ENCODE data around the gene RPS16. TPM values are rescaled to one million over a fixed set of nuclear protein-coding genes. Genes with fewer than 3 reads are reported as not detected.

Gene RPS16
- total and polyA plus RNA-seq, 2 of the 8 experiments (the other 6 are each of a cell fraction or from before 2014, with no cell fraction given): 2,433 to 7,810 TPM

DNA sequence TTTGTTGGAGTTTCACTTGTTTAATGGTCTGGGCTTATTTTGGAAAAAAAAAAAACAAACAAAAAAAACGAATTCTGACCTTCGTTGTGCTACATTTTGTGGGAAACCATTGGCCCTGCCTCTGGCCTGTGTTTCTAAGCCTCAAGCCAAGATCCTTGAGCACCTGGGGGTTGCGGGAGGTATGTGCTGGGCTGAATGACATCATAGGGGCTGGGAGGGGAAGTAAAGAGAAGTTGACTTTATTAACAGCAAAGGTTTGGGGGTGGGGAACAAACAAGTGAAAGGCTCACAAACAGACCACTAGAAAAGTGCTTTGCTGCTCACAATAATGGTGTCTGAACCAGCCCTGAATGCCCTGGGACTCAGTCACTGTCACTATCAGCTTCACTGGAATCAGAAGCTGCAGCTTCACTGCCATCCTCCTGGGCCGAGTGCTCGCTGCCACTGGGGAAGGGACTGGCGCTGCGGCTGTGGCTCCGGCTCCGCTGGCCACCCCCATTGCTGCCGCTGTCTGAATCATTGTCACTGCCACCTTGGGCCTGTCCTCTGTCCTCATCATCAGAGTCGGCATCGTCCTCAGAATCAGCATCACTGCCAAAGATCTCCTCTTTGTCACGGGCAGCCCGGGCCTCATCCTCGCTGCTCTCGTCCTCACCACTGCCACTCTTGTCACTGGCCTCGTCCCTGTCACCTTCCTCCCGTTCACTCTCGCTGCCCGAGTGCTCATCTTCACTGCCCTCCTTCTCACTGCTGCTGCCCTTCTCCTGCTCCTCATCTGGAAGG, 49.9 kb downstream of the RPS16 start:
- no peak overlapping the region for H3K18ac ChIP-seq (ENCODE audit: extremely low read depth, low read length)
- no peak overlapping the region; the same call in 1 of the 2 replicates for H2BK5ac ChIP-seq (ENCODE audit: low read depth, low read length)
- peaks cover 0 to 9% of the 10 kb centered on the region in 2 experiments for H4K20me1 ChIP-seq (replicated peaks in 1 of 2; ENCODE audit: control insufficient read depth in 1 of 2, insufficient read depth in 2 of 2, low read length in 2 of 2)
- no peaks in the 10 kb centered on the region for H3K27me3 ChIP-seq (replicated peaks in 1 of 4; ENCODE audit: control insufficient read depth in 3 of 4, extremely low read depth in 1 of 4, insufficient read depth in 3 of 4, low read length in 3 of 4)
- POLR2A ChIA-PET (ENCODE audit: partially characterized antibody): interaction anchor here (0.7 to 3.9 kb wide), 13 partner anchors 10 to 75 kb away, joined by 3 to 12 read pairs (median 4); no protein-coding TSS in a partner anchor
- DNase-seq (ENCODE audit: low read depth in 1 of 2, low spot score in 2 of 2) (no peak), FAIRE-seq (no peak)
- 92% methylated on average over 19 of the region's 20 CpGs; no CpG with 5 or more reads in 1 of the 2 experiments for WGBS, 2 experiments (ENCODE audit: extremely low coverage in 1 of 2, insufficient coverage in 1 of 2, insufficient read length in 1 of 2, insufficient replicate concordance in 2 of 2, low coverage in 1 of 2, low lambda C conversion rate in 2 of 2, missing lambda C conversion rate in 1 of 2)
- no peak overlapping the region for H2AFZ ChIP-seq (ENCODE audit: low read length)
- CTCF ChIA-PET (ENCODE audit: partially characterized antibody): interaction anchor here (0.7 to 1.2 kb wide), 2 partner anchors 9 to 15 kb away, joined by 3 read pairs; no protein-coding TSS in a partner anchor
- H3K23ac ChIP-seq (ENCODE audit: insufficient read length): no peak overlapping the region
- H2AK5ac ChIP-seq (ENCODE audit: low read depth, low read length): no peak overlapping the region
- no peak overlapping the region for H2BK12ac ChIP-seq (ENCODE audit: low read depth, low read length)
- TF ChIP-seq BACH1 (IDR thresholded peaks at IDR 0.05; ENCODE audit: low read length) (no peak), ZNF274 (IDR thresholded peaks at IDR 0.05; ENCODE audit: borderline replicate concordance, extremely low read depth, low read length) (no peak)
- no peak overlapping the region for H3K4me3 ChIP-seq (ENCODE audit: extremely low read depth in 1 of 4, insufficient read depth in 2 of 4, low read depth in 3 of 4, low read length in 4 of 4)
- no peak overlapping the region for H3K9ac ChIP-seq (replicated peaks in 1 of 4; ENCODE audit: extremely low read depth in 1 of 4, low read depth in 3 of 4, low read length in 3 of 4)
- H3K27ac ChIP-seq (ENCODE audit: low read depth, low read length): no peak overlapping the region
- H3K9me3 ChIP-seq (ENCODE audit: insufficient read depth in 2 of 2, low read depth in 1 of 2, low read length in 1 of 2): no peaks in the 10 kb centered on the region
- peaks cover 15 to 66% (median 35%) of the 10 kb centered on the region in 4 experiments; a peak in 7 of 8 replicates for H3K36me3 ChIP-seq (ENCODE audit: control insufficient read depth in 2 of 4, insufficient read depth in 4 of 4, low read length in 3 of 4)
- no peak overlapping the region for H4K5ac ChIP-seq (ENCODE audit: insufficient read length, low read depth, low read length)
- peaks cover 0 to 5% of the 10 kb centered on the region in 2 experiments; a peak in 1 of 4 replicates for H3K79me2 ChIP-seq (ENCODE audit: control insufficient read depth in 1 of 2, insufficient read depth in 2 of 2, low read length in 2 of 2)
- peaks cover 5% of the 10 kb centered on the region for H3K79me1 ChIP-seq (ENCODE audit: low read depth, low read length)
- H3K14ac ChIP-seq (ENCODE audit: insufficient read length): no peak overlapping the region
- H4K91ac ChIP-seq (replicated peaks; ENCODE audit: insufficient read length, low read length): no peak overlapping the region
- H2BK20ac ChIP-seq (ENCODE audit: low read length): no peak overlapping the region
- H3K4me2 ChIP-seq (ENCODE audit: insufficient read depth in 1 of 2, low read depth in 2 of 2, low read length in 2 of 2): no peak overlapping the region
- no peak overlapping the region for H4K8ac ChIP-seq (ENCODE audit: extremely low read depth, insufficient read depth, low read length)
- H2BK120ac ChIP-seq (replicated peaks; ENCODE audit: low read depth, low read length): no peak overlapping the region
- H3K56ac ChIP-seq (replicated peaks; ENCODE audit: insufficient read length, low read depth, low read length): no peak overlapping the region
- no peak overlapping the region for H3K4ac ChIP-seq (replicated peaks; ENCODE audit: insufficient read length, low read depth, low read length)
- no peak overlapping the region for H2BK15ac ChIP-seq (ENCODE audit: low read length)
- H3K23me2 ChIP-seq (ENCODE audit: low read depth, low read length): peaks cover 2% of the 10 kb centered on the region; the same call in 1 of the 2 replicates
- peaks cover 0 to 10% (median 4%) of the 10 kb centered on the region in 4 experiments; a peak in 4 of 7 replicates for H3K4me1 ChIP-seq (replicated peaks in 1 of 4; ENCODE audit: control insufficient read depth in 3 of 4, insufficient read depth in 4 of 4, low read length in 3 of 4)

Data from H1 (cell line).